Spleen (tissue), 7 donors: Measurements from ENCODE around the gene ZNF692.

ENCODE experiments used
- POLR2A ChIP-seq, 3 donors: fragments of 450-650 bp; IDR thresholded peaks; one replicate each; pipeline ENCODE4 v1.5.1; 2017; ENCODE audit warnings: antibody characterized with exemption in 3 of 3, mild to moderate bottlenecking in 1 of 3
- POLR2AphosphoS5 ChIP-seq, 3 donors: sonication (generic); formaldehyde crosslinking; IDR thresholded peaks; one replicate each; pipeline ENCODE4 v1.5.1; 2017; ENCODE audit warnings: antibody characterized with exemption in 3 of 3
- TF ChIP-seq, protein P1 (sequence below), 11 experiments: fragments of 200-600 bp in 7 of 11; fragments of 450-650 bp in 4 of 11; sonication (generic) in 4 of 11; IDR thresholded peaks in 8 of 11; conservative IDR thresholded peaks in 3 of 11; 1 replicate in 7 of 11; 2 replicates in 4 of 11; pipeline versions ENCODE4 v1.4.0 to v1.8.0; 2016 to 2021; ENCODE audit warnings: antibody characterized with exemption in 11 of 11, inconsistent platforms in 4 of 11, mild to moderate bottlenecking in 1 of 11
- donor health status: DM: no; HTN: no; CAD: no; lungs with moderate emphysema.
- donor health status: DM: no; HTN: no; CAD: no.
- donor health status: DM: no; HTN: no; CAD: no.

DNA sequence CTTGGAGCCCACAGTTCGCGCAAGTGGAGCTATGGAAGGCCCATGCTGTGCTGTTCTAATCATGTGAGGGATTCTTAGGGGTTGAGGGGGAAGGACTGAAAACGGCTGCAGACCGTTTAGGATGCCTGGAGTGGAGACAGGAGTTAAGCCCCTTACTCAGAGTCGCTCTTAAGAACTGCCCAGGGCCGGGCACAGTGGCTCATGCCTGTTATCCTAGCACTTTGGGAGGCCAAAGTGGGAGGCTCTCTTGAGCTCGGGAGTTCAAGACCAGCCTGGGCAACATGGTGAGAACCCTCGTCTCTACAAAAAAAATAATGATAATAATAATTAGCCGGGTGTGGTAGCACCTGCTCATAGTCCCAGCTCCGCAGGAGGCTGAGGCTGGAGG is 19.7 kb downstream of the ZNF692 start:
- TF ChIP-seq, protein P1, sequence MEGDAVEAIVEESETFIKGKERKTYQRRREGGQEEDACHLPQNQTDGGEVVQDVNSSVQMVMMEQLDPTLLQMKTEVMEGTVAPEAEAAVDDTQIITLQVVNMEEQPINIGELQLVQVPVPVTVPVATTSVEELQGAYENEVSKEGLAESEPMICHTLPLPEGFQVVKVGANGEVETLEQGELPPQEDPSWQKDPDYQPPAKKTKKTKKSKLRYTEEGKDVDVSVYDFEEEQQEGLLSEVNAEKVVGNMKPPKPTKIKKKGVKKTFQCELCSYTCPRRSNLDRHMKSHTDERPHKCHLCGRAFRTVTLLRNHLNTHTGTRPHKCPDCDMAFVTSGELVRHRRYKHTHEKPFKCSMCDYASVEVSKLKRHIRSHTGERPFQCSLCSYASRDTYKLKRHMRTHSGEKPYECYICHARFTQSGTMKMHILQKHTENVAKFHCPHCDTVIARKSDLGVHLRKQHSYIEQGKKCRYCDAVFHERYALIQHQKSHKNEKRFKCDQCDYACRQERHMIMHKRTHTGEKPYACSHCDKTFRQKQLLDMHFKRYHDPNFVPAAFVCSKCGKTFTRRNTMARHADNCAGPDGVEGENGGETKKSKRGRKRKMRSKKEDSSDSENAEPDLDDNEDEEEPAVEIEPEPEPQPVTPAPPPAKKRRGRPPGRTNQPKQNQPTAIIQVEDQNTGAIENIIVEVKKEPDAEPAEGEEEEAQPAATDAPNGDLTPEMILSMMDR (IDR thresholded peaks at IDR 0.05 in 8 of 11, conservative IDR thresholded peaks at IDR 0.05 in 3 of 11): no peak
- no peak for TF ChIP-seq POLR2A (IDR thresholded peaks at IDR 0.05)
- no peak for TF ChIP-seq POLR2AphosphoS5 (IDR thresholded peaks at IDR 0.05)
